ENCODE measurements around the gene GEMIN7.

DNA sequence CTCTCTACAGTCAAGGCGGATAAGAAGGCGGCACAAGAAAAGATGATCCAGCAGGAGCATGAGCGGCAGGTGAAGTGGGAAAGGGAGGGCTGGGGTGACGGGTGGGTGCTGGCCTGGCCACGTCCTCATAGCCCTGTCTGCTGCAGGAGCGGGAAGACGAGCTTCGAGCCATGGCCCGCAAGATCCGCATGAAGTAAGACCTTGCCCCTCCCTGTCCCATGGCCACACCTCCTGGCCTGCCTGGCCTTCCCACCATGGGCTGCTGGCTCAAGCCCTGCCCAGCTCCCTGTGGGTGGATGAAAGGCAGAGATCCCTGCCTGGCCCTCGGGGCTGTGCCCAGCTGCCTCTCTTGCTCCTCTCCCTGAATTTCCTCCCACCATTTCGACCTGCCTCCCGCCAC lies 10.0 kb upstream of the GEMIN7 start:
- no peak for TF ChIP-seq POLR2A (IDR thresholded peaks at IDR 0.05; ENCODE audit: low read length)
- TF ChIP-seq, protein P1, sequence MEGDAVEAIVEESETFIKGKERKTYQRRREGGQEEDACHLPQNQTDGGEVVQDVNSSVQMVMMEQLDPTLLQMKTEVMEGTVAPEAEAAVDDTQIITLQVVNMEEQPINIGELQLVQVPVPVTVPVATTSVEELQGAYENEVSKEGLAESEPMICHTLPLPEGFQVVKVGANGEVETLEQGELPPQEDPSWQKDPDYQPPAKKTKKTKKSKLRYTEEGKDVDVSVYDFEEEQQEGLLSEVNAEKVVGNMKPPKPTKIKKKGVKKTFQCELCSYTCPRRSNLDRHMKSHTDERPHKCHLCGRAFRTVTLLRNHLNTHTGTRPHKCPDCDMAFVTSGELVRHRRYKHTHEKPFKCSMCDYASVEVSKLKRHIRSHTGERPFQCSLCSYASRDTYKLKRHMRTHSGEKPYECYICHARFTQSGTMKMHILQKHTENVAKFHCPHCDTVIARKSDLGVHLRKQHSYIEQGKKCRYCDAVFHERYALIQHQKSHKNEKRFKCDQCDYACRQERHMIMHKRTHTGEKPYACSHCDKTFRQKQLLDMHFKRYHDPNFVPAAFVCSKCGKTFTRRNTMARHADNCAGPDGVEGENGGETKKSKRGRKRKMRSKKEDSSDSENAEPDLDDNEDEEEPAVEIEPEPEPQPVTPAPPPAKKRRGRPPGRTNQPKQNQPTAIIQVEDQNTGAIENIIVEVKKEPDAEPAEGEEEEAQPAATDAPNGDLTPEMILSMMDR (IDR thresholded peaks at IDR 0.05): no peak
- TF ChIP-seq HEYL (CRISPR knock-in tag; IDR thresholded peaks at IDR 0.05): no peak
- no peak for TF ChIP-seq KDM1A (IDR thresholded peaks at IDR 0.05; ENCODE audit: low read depth)
- TF ChIP-seq EP300 (IDR thresholded peaks at IDR 0.05): no peak
- TF ChIP-seq SREBF2 (IDR thresholded peaks at IDR 0.05): no peak
- TF ChIP-seq, protein P2, sequence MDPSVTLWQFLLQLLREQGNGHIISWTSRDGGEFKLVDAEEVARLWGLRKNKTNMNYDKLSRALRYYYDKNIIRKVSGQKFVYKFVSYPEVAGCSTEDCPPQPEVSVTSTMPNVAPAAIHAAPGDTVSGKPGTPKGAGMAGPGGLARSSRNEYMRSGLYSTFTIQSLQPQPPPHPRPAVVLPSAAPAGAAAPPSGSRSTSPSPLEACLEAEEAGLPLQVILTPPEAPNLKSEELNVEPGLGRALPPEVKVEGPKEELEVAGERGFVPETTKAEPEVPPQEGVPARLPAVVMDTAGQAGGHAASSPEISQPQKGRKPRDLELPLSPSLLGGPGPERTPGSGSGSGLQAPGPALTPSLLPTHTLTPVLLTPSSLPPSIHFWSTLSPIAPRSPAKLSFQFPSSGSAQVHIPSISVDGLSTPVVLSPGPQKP (IDR thresholded peaks at IDR 0.05; ENCODE audit: low read depth, low read length): no peak
- no peak for TF ChIP-seq RFX5 (IDR thresholded peaks at IDR 0.05)
- no peak for TF ChIP-seq MAZ (IDR thresholded peaks at IDR 0.05; ENCODE audit: borderline replicate concordance, low read depth, low read length)
- no peak for TF ChIP-seq BHLHE40 (IDR thresholded peaks at IDR 0.05; ENCODE audit: low read depth, low read length)
- TF ChIP-seq ZFP36 (IDR thresholded peaks at IDR 0.05; ENCODE audit: borderline replicate concordance, partially characterized antibody): no peak
- TF ChIP-seq HDAC2 (IDR thresholded peaks at IDR 0.05): no peak
- TF ChIP-seq TP53 (CRISPR knock-in tag; IDR thresholded peaks at IDR 0.05): no peak
- TF ChIP-seq, protein P3, sequence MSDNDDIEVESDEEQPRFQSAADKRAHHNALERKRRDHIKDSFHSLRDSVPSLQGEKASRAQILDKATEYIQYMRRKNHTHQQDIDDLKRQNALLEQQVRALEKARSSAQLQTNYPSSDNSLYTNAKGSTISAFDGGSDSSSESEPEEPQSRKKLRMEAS (IDR thresholded peaks at IDR 0.05): no peak

All from A549 (cell line).